Left ventricle myocardium inferior (tissue), 1 donor: ENCODE data around the gene SRGN. TPM values are rescaled to one million over a fixed set of nuclear protein-coding genes. Genes with fewer than 3 reads are reported as not detected.

Experiments
- DNase-seq: peaks from one replicate; pipeline ENCODE4 v3.0.0-alpha.2; 2020
- H3K27ac ChIP-seq: fragments of 200-600 bp; replicated peaks from 2 replicates; pipeline ENCODE4 v1.8.0; 2021
- H3K27me3 ChIP-seq: fragments of 200-600 bp; 2 replicates; pipeline ENCODE4 v1.8.0; 2021; ENCODE audit warnings: low read depth
- H3K36me3 ChIP-seq: fragments of 200-600 bp; 2 replicates; pipeline ENCODE4 v1.8.0; 2021
- H3K4me1 ChIP-seq: fragments of 200-600 bp; 2 replicates; pipeline ENCODE4 v1.8.0; 2021
- H3K4me3 ChIP-seq: fragments of 200-600 bp; 2 replicates; pipeline ENCODE4 v1.8.0; 2021; ENCODE audit warnings: mild to moderate bottlenecking, moderate library complexity
- H3K9me3 ChIP-seq: fragments of 200-600 bp; replicated peaks from 2 replicates; pipeline ENCODE4 v1.8.0; 2021
- CTCF ChIP-seq: fragments of 200-600 bp; IDR thresholded peaks from 2 replicates; pipeline ENCODE4 v1.8.0; 2021; ENCODE audit warnings: antibody characterized with exemption, mild to moderate bottlenecking, borderline replicate concordance
- intact Hi-C: fragments of 100-400 bp; cut with micrococcal nuclease; formaldehyde crosslinking; loops from one replicate; pipeline ENCODE4 v1.11.0; 2022
- total RNA-seq: library from RNA; stranded (reverse); fragmentation: NEBNext Ultra II Directional; extraction: Animal tissue kit (Norgen Biotek cat#: 25700); gene quantifications from one replicate; pipeline ENCODE4 v1.2.1, GENCODE V29; 2021
- donor health status: DM: no; HTN: yes; CAD: no; lungs with severe emphysema.

SRGN gene
- total RNA-seq, 1 donor from 2014 or later: 37.2 TPM

GRCh38 chr10:69088801-69089501 lies 1.0 kb downstream of the SRGN start:
- H3K4me3 ChIP-seq: peak overlapping the region; percentile 67
- peak overlapping the region; percentile 90 for H3K27ac ChIP-seq
- intact Hi-C loops: no loop called here
- no peaks in the 10 kb centered on the region for H3K27me3 ChIP-seq
- TF ChIP-seq CTCF: no peak
- no peak for DNase-seq
- no peaks in the 10 kb centered on the region for H3K36me3 ChIP-seq
- peaks cover 38% of the 10 kb centered on the region for H3K4me1 ChIP-seq
- no peaks in the 10 kb centered on the region for H3K9me3 ChIP-seq

GRCh38 chr10:69089638-69090599 lies 2.0 kb downstream of the SRGN start:
- no peak for TF ChIP-seq CTCF

GRCh38 chr10:69090685-69091084 lies 2.8 kb downstream of the SRGN start:
- Histone ChIP-seq H3K27ac (peak overlapping the region; percentile 90), H3K36me3 (no peaks in the 10 kb centered on the region), H3K27me3 (no peaks in the 10 kb centered on the region), H3K9me3 (no peaks in the 10 kb centered on the region), H3K4me3 (peak overlapping the region; percentile 67), H3K4me1 (peaks cover 29% of the 10 kb centered on the region)
- no peak for DNase-seq
- TF ChIP-seq CTCF: no peak
- intact Hi-C loops: loop anchor here (5.0 kb wide), 1 partner anchor 83 kb away; no protein-coding TSS in a partner anchor

More at GRCh38 chr10:69089638-69090599, 2.0 kb downstream of the SRGN start:
- no peak for DNase-seq
- Histone ChIP-seq H3K4me1 (peaks cover 37% of the 10 kb centered on the region), H3K27me3 (no peaks in the 10 kb centered on the region), H3K27ac (peak overlapping the region; percentile 90), H3K9me3 (no peaks in the 10 kb centered on the region), H3K36me3 (no peaks in the 10 kb centered on the region), H3K4me3 (peak overlapping the region; percentile 67)
- intact Hi-C loops: loop anchor here (5.0 kb wide), 1 partner anchor 83 kb away; no protein-coding TSS in a partner anchor

GRCh38 chr10:69091143-69091651 lies 3.3 kb downstream of the SRGN start:
- intact Hi-C loops: loop anchor here (5.0 kb wide), 1 partner anchor 84 kb away; no protein-coding TSS in a partner anchor
- no peak for DNase-seq
- Histone ChIP-seq H3K27ac (peak overlapping the region; percentile 90), H3K4me3 (peak overlapping the region; percentile 67), H3K4me1 (peaks cover 26% of the 10 kb centered on the region), H3K9me3 (no peaks in the 10 kb centered on the region), H3K27me3 (no peaks in the 10 kb centered on the region), H3K36me3 (no peaks in the 10 kb centered on the region)
- TF ChIP-seq CTCF: no peak
